HG03196 (cell line): ENCODE measurements around the gene SLC15A3.
"Not testable (repeated sequence)": the region's sequence is repeated elsewhere in the genome, so short reads cannot be mapped to it uniquely, and the experiment has no call there.

ENCODE experiments used
- ATAC-seq: cut with Tn5 transposase; IDR thresholded peaks from one replicate; pipeline ENCODE4 v1.9.1; 2021; ENCODE audit not compliant: unreplicated experiment

Gene SLC15A3

GRCh38 chr11:60915248-60915914 lies 36.6 kb downstream of the SLC15A3 start:
- peak; percentile 53 for ATAC-seq

- ATAC-seq, result peak; percentile 2
Measured at GRCh38 chr11:60914633-60915247, 37.2 kb downstream of the SLC15A3 start.

GRCh38 chr11:60913793-60914632 lies 38.0 kb downstream of the SLC15A3 start, which contains the start of gene TMEM109:
TMEM109 (plus strand) TSS chr11:60914158; CDS start chr11:60919694, 5,536 bp downstream.
- peak; percentile 40 for ATAC-seq

- no peak for ATAC-seq
Measured at GRCh38 chr11:60912851-60913528, 39.0 kb downstream of the SLC15A3 start.

- no peak for ATAC-seq
Measured at GRCh38 chr11:60912223-60912850, 39.6 kb downstream of the SLC15A3 start.

GRCh38 chr11:60910711-60911380 lies 41.1 kb downstream of the SLC15A3 start:
- ATAC-seq, result no peak

GRCh38 chr11:60910281-60910687 lies 41.7 kb downstream of the SLC15A3 start:
- peak; percentile 33 for ATAC-seq

GRCh38 chr11:60909680-60910280 lies 42.2 kb downstream of the SLC15A3 start:
- ATAC-seq, result not testable (repeated sequence)

GRCh38 chr11:60908803-60909202 lies 43.2 kb downstream of the SLC15A3 start:
- no peak for ATAC-seq

- peak; percentile 77 for ATAC-seq
Measured at GRCh38 chr11:60906132-60906972, 45.6 kb downstream of the SLC15A3 start, which contains the start of gene PRPF19. PRPF19 (minus strand) TSS chr11:60906585; CDS start chr11:60906382, 203 bp downstream.

GRCh38 chr11:60905551-60906113 lies 46.3 kb downstream of the SLC15A3 start:
- no peak for ATAC-seq

- no peak for ATAC-seq
Measured at GRCh38 chr11:60905047-60905446, 46.9 kb downstream of the SLC15A3 start.

- ATAC-seq, result no peak
Measured at GRCh38 chr11:60902625-60903024, 49.4 kb downstream of the SLC15A3 start.

GRCh38 chr11:60900673-60901404 lies 51.1 kb downstream of the SLC15A3 start:
- ATAC-seq, result no peak

GRCh38 chr11:60899977-60900376 lies 52.0 kb downstream of the SLC15A3 start:
- ATAC-seq, result no peak

GRCh38 chr11:60899046-60899936 lies 52.7 kb downstream of the SLC15A3 start:
- ATAC-seq, result no peak

- ATAC-seq, result no peak
Measured at GRCh38 chr11:60897496-60897895, 54.5 kb downstream of the SLC15A3 start.
